ENCODE results near the gene CNFN.

CNFN gene

DNA sequence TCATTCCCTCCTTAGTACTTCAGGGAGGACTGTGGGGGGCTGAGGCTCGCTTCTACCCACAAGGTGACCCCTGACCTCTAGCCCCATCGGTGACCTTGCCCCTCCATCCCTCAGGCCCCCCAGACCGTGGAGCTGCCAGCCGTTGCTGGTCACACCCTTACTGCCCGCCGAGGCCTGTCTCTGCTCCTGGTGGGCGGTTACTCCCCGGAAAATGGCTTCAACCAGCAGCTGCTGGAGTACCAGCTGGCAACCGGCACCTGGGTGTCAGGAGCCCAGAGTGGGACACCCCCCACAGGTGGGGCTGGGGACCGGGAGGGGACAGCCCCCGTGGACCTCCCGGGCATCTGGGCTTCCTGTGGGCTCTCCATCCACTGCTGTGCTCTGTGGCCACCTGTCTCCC lies 32.8 kb downstream of the CNFN start:
- WGBS, result 96% methylated on average over 12 of the region's 12 CpGs
- H3K4me1 ChIP-seq (ENCODE audit: insufficient read depth, low read length), result no peaks in the 10 kb centered on the region
- no peak overlapping the region for H3K27ac ChIP-seq (ENCODE audit: low read depth, low read length)
- H3K9me3 ChIP-seq (ENCODE audit: insufficient read depth, low read depth, low read length), result no peaks in the 10 kb centered on the region
- H3K9ac ChIP-seq (ENCODE audit: low read depth, low read length), result no peak overlapping the region
- H3K27me3 ChIP-seq (ENCODE audit: insufficient read depth, low read length), result no peaks in the 10 kb centered on the region
- H3K36me3 ChIP-seq (ENCODE audit: insufficient read depth, low read length), result peaks cover 31% of the 10 kb centered on the region
- no peak overlapping the region for H3K4me3 ChIP-seq (ENCODE audit: low read length)

DNA sequence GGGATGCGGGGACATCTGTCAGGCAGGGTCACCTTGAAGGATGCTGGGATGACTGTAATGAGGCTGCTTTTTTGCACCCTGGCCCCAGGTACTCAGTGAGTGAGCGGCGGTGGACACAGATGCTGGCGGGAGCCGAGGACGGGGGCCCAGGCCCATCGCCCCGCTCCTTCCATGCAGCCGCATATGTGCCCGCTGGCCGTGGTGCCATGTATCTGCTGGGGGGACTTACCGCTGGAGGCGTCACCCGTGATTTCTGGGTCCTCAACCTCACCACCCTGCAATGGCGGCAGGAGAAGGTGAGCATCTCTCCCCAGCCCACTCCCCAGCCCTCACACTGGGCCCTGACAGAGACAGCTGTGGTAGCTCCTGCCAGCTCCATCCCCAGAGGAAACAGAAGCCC lies 33.4 kb downstream of the CNFN start:
- no peaks in the 10 kb centered on the region for H3K27me3 ChIP-seq (ENCODE audit: insufficient read depth, low read length)
- 97% methylated on average over 15 of the region's 15 CpGs for WGBS
- H3K36me3 ChIP-seq (ENCODE audit: insufficient read depth, low read length), result peaks cover 31% of the 10 kb centered on the region
- no peak overlapping the region for H3K9ac ChIP-seq (ENCODE audit: low read depth, low read length)
- no peaks in the 10 kb centered on the region for H3K9me3 ChIP-seq (ENCODE audit: insufficient read depth, low read depth, low read length)
- H3K4me3 ChIP-seq (ENCODE audit: low read length), result no peak overlapping the region
- no peaks in the 10 kb centered on the region for H3K4me1 ChIP-seq (ENCODE audit: insufficient read depth, low read length)
- no peak overlapping the region for H3K27ac ChIP-seq (ENCODE audit: low read depth, low read length)

DNA sequence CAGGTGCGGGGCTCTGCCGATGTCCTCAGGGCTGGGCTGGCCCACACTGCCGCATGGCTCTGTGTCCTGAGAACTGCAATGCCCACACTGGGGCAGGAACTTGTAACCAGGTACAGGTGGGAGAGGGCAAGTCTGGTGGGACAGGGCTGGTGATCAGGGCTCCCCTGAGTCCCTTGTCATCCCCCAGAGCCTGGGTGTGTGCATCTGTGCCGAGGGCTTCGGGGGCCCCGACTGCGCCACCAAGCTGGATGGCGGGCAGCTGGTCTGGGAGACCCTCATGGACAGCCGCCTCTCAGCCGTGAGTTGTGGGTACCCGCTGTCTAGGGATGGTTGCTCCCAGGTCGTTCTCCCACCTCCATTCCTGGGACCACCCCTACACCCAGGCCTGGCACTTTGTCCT lies 34.2 kb downstream of the CNFN start:
- Histone ChIP-seq H3K36me3 (ENCODE audit: insufficient read depth, low read length) (peaks cover 31% of the 10 kb centered on the region), H3K4me1 (ENCODE audit: insufficient read depth, low read length) (no peaks in the 10 kb centered on the region), H3K9ac (ENCODE audit: low read depth, low read length) (no peak overlapping the region), H3K4me3 (ENCODE audit: low read length) (no peak overlapping the region), H3K27me3 (ENCODE audit: insufficient read depth, low read length) (no peaks in the 10 kb centered on the region), H3K9me3 (ENCODE audit: insufficient read depth, low read depth, low read length) (no peaks in the 10 kb centered on the region), H3K27ac (ENCODE audit: low read depth, low read length) (no peak overlapping the region)
- 96% methylated on average over 12 of the region's 12 CpGs for WGBS

DNA sequence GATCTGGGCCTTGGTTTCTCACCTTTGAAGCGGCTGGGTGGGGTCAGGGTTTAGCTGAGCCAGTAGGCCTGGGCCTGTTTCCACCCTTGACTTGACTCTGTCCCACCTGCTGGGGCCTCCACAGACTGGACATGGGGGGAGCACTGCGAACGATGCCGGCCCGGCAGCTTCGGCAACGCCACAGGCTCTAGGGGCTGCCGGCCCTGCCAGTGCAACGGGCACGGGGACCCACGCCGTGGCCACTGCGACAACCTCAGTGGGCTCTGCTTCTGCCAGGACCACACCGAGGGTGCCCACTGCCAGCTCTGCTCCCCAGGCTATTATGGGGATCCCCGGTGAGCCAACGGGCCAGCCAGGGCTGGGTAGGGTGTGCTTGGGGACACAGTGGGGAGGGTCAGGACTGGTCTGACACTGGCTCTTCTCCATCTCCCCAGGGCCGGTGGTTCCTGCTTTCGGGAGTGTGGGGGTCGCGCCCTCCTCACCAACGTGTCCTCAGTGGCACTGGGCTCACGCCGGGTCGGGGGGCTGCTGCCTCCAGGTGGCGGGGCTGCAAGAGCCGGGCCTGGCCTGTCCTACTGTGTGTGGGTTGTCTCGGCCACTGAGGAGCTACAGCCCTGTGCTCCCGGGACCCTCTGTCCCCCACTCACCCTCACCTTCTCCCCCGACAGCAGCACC lies 36.6 kb downstream of the CNFN start:
- WGBS, result 95% methylated on average over 29 of the region's 29 CpGs

DNA sequence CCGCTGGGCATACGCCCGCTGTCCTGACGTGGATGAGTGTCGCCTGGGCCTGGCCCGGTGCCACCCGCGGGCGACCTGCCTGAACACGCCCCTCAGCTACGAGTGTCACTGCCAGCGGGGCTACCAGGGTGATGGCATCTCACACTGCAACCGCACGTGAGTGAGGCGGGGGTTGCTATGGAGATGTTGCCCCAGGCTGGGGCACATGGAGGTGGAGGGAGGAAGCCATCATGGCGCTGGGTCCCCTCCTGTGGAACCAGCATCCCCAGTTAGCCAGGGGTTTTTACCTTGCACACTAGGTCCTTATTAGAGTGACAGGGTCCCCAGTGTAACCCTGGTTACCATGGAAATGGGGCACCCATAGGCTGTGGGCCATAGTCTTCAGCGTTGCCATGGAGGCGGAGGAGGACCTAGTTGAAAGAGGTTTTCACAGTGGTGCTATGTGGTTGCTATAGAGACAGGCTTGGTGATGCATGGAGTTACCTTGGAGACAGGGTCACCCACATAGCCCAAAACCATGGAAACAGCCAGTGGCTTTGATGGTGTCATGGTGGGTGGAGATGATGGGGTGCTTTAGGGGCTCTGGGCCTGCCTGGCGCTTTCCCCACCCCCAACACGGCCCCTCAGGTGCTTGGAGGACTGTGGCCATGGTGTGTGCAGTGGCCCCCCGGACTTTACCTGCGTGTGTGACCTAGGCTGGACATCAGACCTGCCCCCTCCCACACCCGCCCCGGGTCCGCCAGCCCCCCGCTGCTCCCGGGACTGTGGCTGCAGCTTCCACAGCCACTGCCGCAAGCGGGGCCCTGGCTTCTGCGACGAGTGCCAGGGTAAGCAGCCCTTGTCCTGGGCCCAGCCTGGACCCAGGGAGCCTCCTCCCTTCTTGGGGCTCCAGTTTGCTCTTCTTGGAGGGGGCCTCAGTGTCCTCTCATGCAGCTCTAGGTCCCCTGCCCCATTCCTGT lies 37.5 kb downstream of the CNFN start:
- H3K27ac ChIP-seq (ENCODE audit: low read depth, low read length), result no peak overlapping the region
- H3K4me1 ChIP-seq (ENCODE audit: insufficient read depth, low read length), result no peaks in the 10 kb centered on the region
- WGBS, result 95% methylated on average over 31 of the region's 31 CpGs
- no peaks in the 10 kb centered on the region for H3K9me3 ChIP-seq (ENCODE audit: insufficient read depth, low read depth, low read length)
- peaks cover 29% of the 10 kb centered on the region for H3K36me3 ChIP-seq (ENCODE audit: insufficient read depth, low read length)
- H3K4me3 ChIP-seq (ENCODE audit: low read length), result no peak overlapping the region
- no peak overlapping the region for H3K9ac ChIP-seq (ENCODE audit: low read depth, low read length)
- no peaks in the 10 kb centered on the region for H3K27me3 ChIP-seq (ENCODE audit: insufficient read depth, low read length)

More for the DNA sequence above, 36.6 kb downstream of the CNFN start:
- H3K9ac ChIP-seq (ENCODE audit: low read depth, low read length), result no peak overlapping the region
- H3K27ac ChIP-seq (ENCODE audit: low read depth, low read length), result no peak overlapping the region
- no peak overlapping the region for H3K4me3 ChIP-seq (ENCODE audit: low read length)
- H3K27me3 ChIP-seq (ENCODE audit: insufficient read depth, low read length), result no peaks in the 10 kb centered on the region
- H3K9me3 ChIP-seq (ENCODE audit: insufficient read depth, low read depth, low read length), result no peaks in the 10 kb centered on the region
- H3K4me1 ChIP-seq (ENCODE audit: insufficient read depth, low read length), result no peaks in the 10 kb centered on the region
- H3K36me3 ChIP-seq (ENCODE audit: insufficient read depth, low read length), result peaks cover 26% of the 10 kb centered on the region

DNA sequence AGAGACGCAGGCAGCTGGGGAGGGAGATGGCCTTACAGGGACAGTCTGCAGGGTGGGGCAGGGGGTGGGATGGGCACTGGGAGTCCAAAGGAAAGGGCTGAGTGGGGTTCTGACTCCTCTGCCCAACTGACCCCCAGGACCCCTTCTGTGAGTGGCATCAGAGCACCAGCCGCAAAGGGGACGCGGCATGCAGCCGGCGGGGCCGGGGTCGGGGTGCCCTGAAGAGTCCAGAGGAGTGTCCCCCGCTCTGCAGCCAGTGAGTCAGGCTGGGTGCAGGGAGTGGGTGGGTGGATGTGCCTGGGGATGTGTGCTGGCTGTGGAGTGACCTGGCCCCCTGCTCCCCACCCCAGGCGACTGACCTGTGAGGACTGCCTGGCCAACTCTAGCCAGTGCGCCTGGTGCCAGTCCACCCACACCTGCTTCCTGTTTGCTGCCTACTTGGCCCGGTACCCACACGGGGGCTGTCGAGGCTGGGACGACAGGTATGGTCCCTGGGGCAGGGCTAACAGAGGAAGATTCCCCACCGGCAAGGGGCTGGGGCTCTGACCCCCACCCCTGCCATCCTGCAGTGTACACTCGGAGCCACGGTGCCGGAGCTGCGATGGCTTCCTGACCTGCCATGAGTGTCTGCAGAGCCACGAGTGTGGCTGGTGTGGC lies 38.9 kb downstream of the CNFN start:
- no peak overlapping the region for H3K9ac ChIP-seq (ENCODE audit: low read depth, low read length)
- H3K4me3 ChIP-seq (ENCODE audit: low read length), result no peak overlapping the region
- no peaks in the 10 kb centered on the region for H3K9me3 ChIP-seq (ENCODE audit: insufficient read depth, low read depth, low read length)
- H3K27ac ChIP-seq (ENCODE audit: low read depth, low read length), result no peak overlapping the region
- H3K4me1 ChIP-seq (ENCODE audit: insufficient read depth, low read length), result no peaks in the 10 kb centered on the region
- peaks cover 17% of the 10 kb centered on the region; the same call in 1 of the 2 replicates for H3K36me3 ChIP-seq (ENCODE audit: insufficient read depth, low read length)
- 95% methylated on average over 21 of the region's 21 CpGs for WGBS
- no peaks in the 10 kb centered on the region for H3K27me3 ChIP-seq (ENCODE audit: insufficient read depth, low read length)

DNA sequence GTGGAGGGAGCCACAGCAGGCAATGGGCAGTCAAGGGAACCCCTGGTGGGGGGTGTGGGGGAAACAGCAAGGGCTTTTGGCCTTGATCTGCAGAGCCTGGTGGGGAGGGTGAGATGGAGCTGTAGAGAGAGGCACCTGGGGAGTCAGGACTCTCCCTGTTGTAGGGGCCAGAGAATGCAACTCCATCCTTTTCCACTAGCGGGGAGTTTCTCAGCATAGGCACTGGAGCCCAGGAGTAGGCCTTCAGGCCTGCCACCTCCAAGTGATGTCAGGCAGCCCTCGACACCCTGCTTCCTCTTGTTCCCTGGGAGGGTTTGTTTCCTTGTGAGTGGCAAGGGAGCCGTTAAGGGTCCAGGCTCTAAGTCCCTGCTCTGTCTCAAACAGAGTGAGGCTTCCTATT lies 39.7 kb downstream of the CNFN start:
- Histone ChIP-seq H3K9me3 (ENCODE audit: insufficient read depth, low read depth, low read length) (no peaks in the 10 kb centered on the region), H3K27ac (ENCODE audit: low read depth, low read length) (no peak overlapping the region), H3K9ac (ENCODE audit: low read depth, low read length) (no peak overlapping the region), H3K4me1 (ENCODE audit: insufficient read depth, low read length) (no peaks in the 10 kb centered on the region), H3K36me3 (ENCODE audit: insufficient read depth, low read length) (peaks cover 11% of the 10 kb centered on the region), H3K4me3 (ENCODE audit: low read length) (no peak overlapping the region), H3K27me3 (ENCODE audit: insufficient read depth, low read length) (no peaks in the 10 kb centered on the region)
- WGBS, result 88% methylated on average over 3 of the region's 3 CpGs

DNA sequence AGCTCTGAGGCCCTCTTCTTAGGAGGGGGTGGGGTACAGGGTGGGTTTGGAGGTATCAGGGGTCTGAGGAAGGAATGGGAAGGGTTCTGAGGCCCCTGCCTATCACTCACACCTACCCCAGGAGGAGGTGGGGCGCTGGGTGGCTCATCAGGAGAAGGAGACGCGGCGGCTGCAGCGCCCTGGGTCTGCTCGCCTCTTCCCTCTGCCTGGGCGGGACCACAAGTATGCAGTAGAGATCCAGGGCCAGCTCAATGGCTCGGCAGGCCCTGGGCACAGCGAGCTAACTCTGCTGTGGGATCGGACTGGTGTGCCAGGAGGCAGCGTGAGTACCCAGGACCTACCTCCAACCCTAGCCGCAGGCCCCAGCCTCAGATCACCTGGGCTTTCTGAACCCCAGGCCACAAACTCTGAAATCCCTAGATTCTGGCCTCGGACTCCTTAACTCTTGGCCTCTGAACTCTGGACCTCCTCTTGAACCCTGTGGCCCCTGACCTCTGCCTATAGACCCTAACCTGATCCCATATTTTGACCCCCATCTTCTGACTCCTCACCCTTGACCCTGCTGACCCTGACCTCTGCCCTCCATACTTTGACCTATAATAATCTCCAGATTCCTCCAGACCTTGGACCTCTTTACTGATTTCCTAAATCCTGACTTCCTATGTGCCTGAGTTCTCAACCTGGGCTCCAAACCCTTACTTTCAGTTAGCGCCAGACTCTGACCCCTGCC lies 40.6 kb downstream of the CNFN start:
- 94% methylated on average over 14 of the region's 14 CpGs for WGBS
- H3K9me3 ChIP-seq (ENCODE audit: insufficient read depth, low read depth, low read length), result no peaks in the 10 kb centered on the region
- H3K36me3 ChIP-seq (ENCODE audit: insufficient read depth, low read length), result peaks cover 15% of the 10 kb centered on the region
- no peaks in the 10 kb centered on the region for H3K4me1 ChIP-seq (ENCODE audit: insufficient read depth, low read length)
- no peak overlapping the region for H3K27ac ChIP-seq (ENCODE audit: low read depth, low read length)
- no peaks in the 10 kb centered on the region for H3K27me3 ChIP-seq (ENCODE audit: insufficient read depth, low read length)
- no peak overlapping the region for H3K4me3 ChIP-seq (ENCODE audit: low read length)
- H3K9ac ChIP-seq (ENCODE audit: low read depth, low read length), result no peak overlapping the region

DNA sequence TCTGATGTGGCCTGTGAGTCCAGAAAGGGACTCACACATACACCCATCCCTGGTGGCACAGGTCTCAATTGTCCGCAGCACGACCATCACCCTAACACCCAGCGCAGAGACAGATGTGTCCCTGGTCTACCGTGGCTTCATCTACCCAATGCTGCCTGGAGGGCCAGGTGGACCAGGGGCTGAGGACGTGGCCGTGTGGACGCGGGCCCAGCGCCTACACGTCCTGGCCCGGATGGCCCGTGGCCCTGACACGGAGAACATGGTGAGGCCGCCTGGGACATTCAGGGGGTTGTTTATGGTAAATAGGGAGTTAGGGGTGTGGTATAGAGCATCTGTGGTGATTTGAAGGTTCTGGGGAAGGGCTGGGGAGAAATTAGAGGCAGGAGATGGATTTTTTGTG lies 41.9 kb downstream of the CNFN start:
- Histone ChIP-seq H3K9me3 (ENCODE audit: insufficient read depth, low read depth, low read length) (no peaks in the 10 kb centered on the region), H3K27me3 (ENCODE audit: insufficient read depth, low read length) (no peaks in the 10 kb centered on the region), H3K27ac (ENCODE audit: low read depth, low read length) (no peak overlapping the region), H3K4me1 (ENCODE audit: insufficient read depth, low read length) (no peaks in the 10 kb centered on the region), H3K36me3 (ENCODE audit: insufficient read depth, low read length) (peaks cover 10% of the 10 kb centered on the region), H3K4me3 (ENCODE audit: low read length) (no peak overlapping the region), H3K9ac (ENCODE audit: low read depth, low read length) (no peak overlapping the region)
- WGBS, result 96% methylated on average over 14 of the region's 14 CpGs

DNA sequence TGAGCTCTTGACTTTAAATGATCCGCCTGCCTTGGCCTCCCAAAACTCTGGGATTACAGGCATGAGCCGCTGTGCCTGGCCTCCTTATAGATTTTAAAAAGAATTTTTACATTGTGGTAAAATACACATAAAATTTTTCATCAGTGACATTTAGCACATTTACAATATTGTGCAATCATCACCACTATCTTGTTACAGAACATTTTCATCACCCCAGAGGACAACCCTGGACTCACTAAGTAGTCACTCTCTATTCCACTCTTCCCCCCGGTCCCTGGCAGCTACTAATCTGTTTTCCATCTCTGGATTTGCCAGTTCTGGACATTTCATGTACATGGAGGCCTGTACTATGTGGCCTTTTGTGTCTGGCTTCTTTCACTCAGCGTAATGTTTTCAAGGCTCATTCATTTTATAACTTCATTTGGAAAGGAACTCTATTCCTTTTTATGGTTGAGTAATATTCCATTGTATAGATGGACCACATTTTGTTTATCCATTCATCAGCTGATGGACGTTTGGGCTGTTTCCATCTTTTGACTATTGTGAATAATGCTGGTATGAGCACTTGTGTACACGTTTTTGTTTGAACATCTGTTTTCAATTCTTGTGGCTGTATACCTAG lies 44.8 kb downstream of the CNFN start:
- H3K27ac ChIP-seq (ENCODE audit: low read depth, low read length), result no peak overlapping the region
- no peaks in the 10 kb centered on the region for H3K27me3 ChIP-seq (ENCODE audit: insufficient read depth, low read length)
- no peak overlapping the region for H3K9ac ChIP-seq (ENCODE audit: low read depth, low read length)
- no peaks in the 10 kb centered on the region for H3K4me1 ChIP-seq (ENCODE audit: insufficient read depth, low read length)
- peaks cover 10% of the 10 kb centered on the region for H3K36me3 ChIP-seq (ENCODE audit: insufficient read depth, low read length)
- WGBS, result 94% methylated on average over 5 of the region's 6 CpGs
- no peak overlapping the region for H3K4me3 ChIP-seq (ENCODE audit: low read length)
- no peaks in the 10 kb centered on the region for H3K9me3 ChIP-seq (ENCODE audit: insufficient read depth, low read depth, low read length)

All from HUES64 (cell line).